ENCODE data around the gene MRPS34.

Gene MRPS34

DNA sequence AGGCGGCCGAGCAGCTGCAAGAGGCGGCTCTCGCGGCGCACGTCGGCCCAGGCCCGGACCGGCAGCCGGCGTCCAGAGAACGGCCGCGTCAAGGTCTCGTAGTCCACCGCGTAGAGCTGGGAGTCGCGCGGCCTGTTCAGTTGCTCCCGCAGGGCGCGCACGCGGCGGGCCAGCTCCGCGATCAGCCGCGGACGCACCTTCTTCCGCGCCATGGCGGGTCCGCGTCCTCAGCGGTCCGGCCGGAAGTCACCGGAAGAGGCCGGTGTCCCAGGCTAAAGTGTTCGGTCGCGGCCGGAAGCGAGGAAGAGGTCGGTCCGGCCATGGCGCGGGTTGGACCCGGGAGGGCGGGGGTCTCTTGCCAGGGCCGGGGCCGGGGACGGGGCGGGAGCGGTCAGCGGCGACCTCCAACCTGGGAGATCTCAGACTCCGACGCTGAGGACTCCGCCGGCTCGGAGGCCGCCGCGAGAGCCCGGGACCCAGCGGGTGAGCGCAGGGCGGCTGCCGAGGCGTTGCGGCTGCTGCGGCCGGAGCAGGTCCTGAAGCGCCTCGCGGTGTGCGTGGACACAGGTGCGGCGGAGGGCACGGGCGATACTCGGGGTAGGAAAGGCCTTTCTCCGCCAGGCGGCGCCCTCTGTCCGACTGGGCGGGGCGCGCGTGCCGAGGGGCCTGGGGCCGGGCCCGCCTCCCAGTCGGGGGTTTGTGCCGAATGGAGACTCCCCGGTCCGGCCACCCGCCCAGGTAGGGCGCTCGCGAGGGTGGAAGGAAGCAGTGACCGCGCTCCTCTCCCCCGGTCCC, at the start of gene MRPS34:
Gene MRPS34 (minus strand): TSS at position 227 of the 795 bp plus-strand sequence. CDS start 15 bp downstream, at position 212.
- H3K27ac ChIP-seq: peak within 1 kb of the TSS; percentile 94
- TF ChIP-seq, protein P1, sequence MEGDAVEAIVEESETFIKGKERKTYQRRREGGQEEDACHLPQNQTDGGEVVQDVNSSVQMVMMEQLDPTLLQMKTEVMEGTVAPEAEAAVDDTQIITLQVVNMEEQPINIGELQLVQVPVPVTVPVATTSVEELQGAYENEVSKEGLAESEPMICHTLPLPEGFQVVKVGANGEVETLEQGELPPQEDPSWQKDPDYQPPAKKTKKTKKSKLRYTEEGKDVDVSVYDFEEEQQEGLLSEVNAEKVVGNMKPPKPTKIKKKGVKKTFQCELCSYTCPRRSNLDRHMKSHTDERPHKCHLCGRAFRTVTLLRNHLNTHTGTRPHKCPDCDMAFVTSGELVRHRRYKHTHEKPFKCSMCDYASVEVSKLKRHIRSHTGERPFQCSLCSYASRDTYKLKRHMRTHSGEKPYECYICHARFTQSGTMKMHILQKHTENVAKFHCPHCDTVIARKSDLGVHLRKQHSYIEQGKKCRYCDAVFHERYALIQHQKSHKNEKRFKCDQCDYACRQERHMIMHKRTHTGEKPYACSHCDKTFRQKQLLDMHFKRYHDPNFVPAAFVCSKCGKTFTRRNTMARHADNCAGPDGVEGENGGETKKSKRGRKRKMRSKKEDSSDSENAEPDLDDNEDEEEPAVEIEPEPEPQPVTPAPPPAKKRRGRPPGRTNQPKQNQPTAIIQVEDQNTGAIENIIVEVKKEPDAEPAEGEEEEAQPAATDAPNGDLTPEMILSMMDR (conservative IDR thresholded peaks at IDR 0.05): peak; percentile 94
- peak; percentile 83 for TF ChIP-seq ZFX (IDR thresholded peaks at IDR 0.05)

DNA sequence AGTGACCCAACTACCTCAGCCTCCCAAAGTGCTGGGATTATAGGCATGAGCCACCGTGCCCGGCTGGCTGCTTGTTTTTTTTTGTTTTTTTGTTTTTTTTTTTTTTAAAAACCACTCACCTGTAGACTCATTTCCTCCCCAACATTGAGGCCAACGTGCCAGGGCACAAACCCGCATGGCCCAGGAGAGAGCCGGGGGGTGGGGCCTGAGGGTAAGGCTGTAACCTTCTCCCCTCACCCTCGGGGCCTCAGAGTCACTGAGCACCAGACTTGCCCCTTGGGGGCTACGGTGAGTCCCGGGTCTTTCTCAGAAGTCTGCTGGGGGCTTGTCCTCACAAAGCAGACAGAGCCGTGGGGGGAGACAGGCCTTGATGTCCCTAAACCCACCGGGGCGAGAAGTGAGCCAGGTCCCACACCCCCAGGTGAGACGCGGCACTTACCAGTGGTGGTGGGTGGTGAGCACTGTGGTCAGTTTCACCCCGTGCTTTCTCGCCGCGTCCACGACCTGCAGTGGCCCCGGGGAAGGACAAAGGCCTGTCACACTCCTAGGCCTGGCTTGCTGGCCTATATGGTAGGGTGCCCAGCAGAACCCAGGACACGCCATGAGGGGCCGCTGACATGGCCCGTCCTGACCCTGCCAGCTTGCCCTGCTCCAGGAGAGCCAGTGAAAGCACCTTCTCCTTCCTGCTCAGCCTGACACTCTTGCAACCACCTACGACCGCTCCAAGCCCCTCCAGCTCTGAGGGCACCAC, 49.1 kb upstream of the MRPS34 start:
- H3K27ac ChIP-seq: no peak overlapping the region
- no peak for TF ChIP-seq ZFX (IDR thresholded peaks at IDR 0.05)
- TF ChIP-seq, protein P1 (conservative IDR thresholded peaks at IDR 0.05): no peak

DNA sequence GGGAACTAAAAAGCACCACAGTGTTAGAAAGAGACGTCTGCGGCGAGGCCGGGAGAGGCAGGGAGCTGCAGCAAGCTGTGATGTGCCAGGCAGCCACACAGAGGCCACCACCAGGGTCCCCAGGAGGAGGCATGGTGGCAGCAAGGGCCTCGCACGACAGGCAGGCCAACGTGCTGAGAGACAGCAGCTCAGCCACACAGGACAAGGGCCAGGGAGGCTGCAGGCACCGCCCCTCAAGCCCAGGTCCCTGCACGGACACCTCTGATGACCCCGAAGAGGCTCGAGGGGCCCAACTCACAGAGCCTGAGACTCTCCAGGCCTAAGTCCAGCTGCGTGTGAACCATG, 48.0 kb upstream of the MRPS34 start:
- TF ChIP-seq, protein P1 (conservative IDR thresholded peaks at IDR 0.05): no peak
- no peak for TF ChIP-seq ZFX (IDR thresholded peaks at IDR 0.05)
- H3K27ac ChIP-seq: no peak overlapping the region

DNA sequence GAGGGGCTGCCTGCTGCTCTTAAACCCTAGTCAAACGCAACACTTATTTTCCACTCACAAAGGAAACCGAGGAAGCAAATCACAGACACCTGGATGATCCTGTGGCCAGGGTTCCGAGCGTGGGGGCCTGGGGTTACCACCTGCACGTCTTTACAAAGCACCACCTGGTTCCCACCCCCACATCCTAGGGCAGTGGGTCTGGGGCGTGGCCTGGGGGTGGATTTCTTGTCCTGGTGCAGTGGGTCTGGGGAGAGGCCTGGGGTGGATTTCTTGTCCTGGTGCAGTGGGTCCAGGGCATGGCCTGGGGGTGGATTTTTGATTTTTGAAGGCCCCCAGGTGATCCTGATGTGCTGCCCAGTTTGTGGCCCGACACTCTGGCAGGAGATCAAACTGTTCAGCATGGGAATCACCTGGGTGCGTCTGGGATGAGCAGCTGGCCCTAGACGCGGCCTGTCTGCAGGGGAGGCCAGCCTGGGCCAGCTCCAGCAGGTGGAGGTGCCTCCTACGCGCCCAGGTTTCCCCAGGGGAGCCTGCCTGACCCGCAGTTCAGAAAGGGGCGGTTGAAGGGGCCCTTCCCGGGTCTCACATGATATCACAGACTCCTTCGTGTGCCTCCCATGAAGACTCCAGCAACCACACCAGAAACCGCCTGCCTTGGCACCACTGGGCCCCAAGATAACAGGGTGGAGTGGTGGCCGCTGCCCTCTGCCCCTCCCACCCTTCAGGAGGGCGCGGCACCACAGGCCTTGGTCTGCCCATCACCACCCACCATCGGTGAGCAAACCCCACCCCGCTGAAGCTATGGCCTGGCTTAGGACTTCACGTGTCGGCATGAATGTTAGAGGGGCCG, 47.4 kb upstream of the MRPS34 start:
- TF ChIP-seq ZFX (IDR thresholded peaks at IDR 0.05): no peak
- TF ChIP-seq, protein P1 (conservative IDR thresholded peaks at IDR 0.05): no peak
- H3K27ac ChIP-seq: no peak overlapping the region

DNA sequence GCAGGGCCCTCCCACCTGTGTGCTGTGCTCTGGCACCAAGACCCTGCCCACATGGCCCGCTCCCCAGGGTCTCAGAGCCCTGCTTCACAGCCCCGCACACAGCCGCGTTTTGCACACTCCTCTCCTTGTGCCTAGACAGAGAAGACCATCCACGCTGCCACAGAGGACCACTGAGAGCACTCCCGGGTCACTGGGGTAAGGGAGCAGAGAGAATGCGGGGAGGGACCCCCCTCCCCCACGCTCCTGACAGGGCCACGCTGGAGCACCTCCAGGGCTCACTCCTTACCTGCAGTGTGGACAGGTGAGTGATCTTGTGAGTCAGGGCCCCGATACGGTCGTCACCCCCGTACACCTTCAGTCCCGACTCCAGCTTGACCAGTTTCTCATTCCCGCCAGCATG, 46.7 kb upstream of the MRPS34 start:
- TF ChIP-seq, protein P1 (conservative IDR thresholded peaks at IDR 0.05): no peak
- no peak for TF ChIP-seq ZFX (IDR thresholded peaks at IDR 0.05)
- no peak overlapping the region for H3K27ac ChIP-seq

DNA sequence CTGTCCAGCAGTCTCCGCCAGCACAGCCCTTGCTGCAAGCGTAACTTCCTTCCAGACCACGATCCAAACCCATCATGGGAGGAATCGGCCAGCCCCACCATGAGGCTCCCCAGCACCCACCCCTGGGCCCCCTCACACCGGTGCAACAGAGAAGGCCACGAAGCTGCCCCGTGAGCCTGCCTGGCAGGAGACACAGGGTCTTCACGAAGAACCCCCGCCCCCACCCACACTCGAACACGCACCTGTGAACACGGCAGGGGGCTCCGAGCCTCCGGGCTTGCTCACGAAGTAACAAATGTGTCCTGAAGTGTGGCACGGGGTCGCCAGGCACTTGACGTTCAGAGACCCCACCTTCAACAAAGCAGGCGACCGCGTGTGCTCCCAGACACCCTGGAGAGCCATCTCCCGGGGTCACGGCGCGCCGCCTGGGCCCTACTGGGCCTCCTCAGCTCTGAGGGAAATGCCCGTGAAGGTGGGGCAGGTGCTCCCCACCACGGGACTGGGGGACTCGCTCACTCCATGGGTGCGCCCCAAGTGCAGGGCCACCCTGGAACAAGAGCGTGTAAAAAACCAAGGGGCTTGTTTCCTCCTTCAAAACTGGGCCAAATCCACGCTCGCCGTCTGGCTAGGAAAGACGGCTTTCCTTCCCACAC, 46.1 kb upstream of the MRPS34 start:
- H3K27ac ChIP-seq: no peak overlapping the region
- TF ChIP-seq, protein P1 (conservative IDR thresholded peaks at IDR 0.05): no peak
